ENCODE results near the gene ATP11A.

DNA sequence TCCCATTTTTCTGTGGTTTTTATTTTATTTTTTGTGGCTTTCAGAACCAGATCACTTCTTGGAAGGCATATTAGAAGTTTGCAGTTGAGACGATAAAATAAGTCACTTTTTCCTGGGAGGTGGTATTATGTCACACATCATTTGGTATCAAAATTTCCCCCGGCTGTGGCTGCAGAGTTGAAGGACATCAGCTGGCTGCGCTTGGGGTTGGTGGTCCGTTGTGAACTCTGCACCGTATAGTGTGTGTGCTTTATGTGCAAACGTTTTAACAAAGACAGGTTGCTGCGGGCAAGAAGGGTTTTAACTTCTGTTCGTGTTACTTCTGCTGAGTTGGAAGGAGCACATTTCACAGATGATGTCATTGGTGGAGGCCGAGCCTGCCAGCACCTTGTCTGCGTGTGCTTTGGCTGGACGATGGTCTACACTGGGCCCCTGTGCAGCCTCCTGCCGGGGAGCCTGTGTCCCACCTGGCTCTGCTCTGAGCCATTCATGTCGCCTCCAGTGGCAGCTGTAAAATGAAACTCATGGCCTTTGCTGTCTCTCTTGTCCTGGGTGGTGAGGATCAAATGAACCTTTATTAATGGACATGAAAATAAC is 9.6 kb downstream of the ATP11A start:
- TF ChIP-seq POLR2A (IDR thresholded peaks at IDR 0.05) (no peak), CTCF (IDR thresholded peaks at IDR 0.05) (no peak), EP300 (IDR thresholded peaks at IDR 0.05) (no peak)
